K562 (cell line): ENCODE results near the gene HSDL2. TPM values are rescaled to one million over a fixed set of nuclear protein-coding genes. Genes with fewer than 3 reads are reported as not detected.

Source experiments
- CHD1 ChIP-seq: fragments of 200-600 bp; sonication (generic); IDR thresholded peaks from one replicate; pipeline ENCODE4 v1.6.1; 2012; ENCODE audit warnings: mild to moderate bottlenecking, moderate library complexity, low read length, inconsistent platforms
- CREB1 ChIP-seq, 2 experiments: sonication (generic) in 1 of 2; formaldehyde crosslinking in 1 of 2; IDR thresholded peaks; 2 replicates each; pipeline versions ENCODE4 v1.6.1 to v1.8.0; 2012 to 2022; ENCODE audit warnings: inconsistent platforms in 1 of 2, mild to moderate bottlenecking in 1 of 2, missing genetic modification reagents in 1 of 2, moderate library complexity in 1 of 2
- E2F6 ChIP-seq, 2 experiments: IDR thresholded peaks; 2 replicates each; pipeline ENCODE4 v1.6.1; 2011; ENCODE audit warnings: borderline replicate concordance in 1 of 2, control low read depth in 1 of 2, low read depth in 1 of 2, low read length in 1 of 2, mild to moderate bottlenecking in 1 of 2, mixed read lengths in 1 of 2, moderate library complexity in 1 of 2; ENCODE audit not compliant: insufficient read depth in 1 of 2, insufficient read length in 1 of 2, poor library complexity in 1 of 2, severe bottlenecking in 1 of 2; ENCODE audit errors: extremely low read depth in 1 of 2
- HINFP ChIP-seq: fragments of 450-650 bp; conservative IDR thresholded peaks from 2 replicates; pipeline ENCODE4 v1.6.1; 2016; ENCODE audit warnings: missing genetic modification characterization, low read depth, mild to moderate bottlenecking, control low read depth, missing compliant biosample characterization
- IRF1 ChIP-seq: sonication (generic); formaldehyde crosslinking; IDR thresholded peaks from 2 replicates; pipeline ENCODE4 v1.8.0; 2022; ENCODE audit warnings: missing genetic modification reagents, mild to moderate bottlenecking, borderline replicate concordance
- LARP7 ChIP-seq: fragments of 450-650 bp; IDR thresholded peaks from 2 replicates; pipeline ENCODE4 v1.6.1; 2016
- PHF20 ChIP-seq: fragments of 450-650 bp; IDR thresholded peaks from 2 replicates; pipeline ENCODE4 v1.6.1; 2018; ENCODE audit not compliant: partially characterized antibody
- POLR2G ChIP-seq: fragments of 200-400 bp; formaldehyde crosslinking; IDR thresholded peaks from 2 replicates; pipeline ENCODE4 v1.6.1; 2017; ENCODE audit warnings: low read depth, mild to moderate bottlenecking, antibody characterized with exemption, low read length, moderate library complexity
- RB1 ChIP-seq: fragments of 450-650 bp; IDR thresholded peaks from 2 replicates; pipeline ENCODE4 v1.6.1; 2017; ENCODE audit warnings: low read depth, mild to moderate bottlenecking
- ZBTB12 ChIP-seq: fragments of 250-450 bp; sonication (Bioruptor Pico); IDR thresholded peaks from 2 replicates; pipeline ENCODE4 v1.4.0; 2020
- ZBTB49 ChIP-seq: sonication (generic); formaldehyde crosslinking; IDR thresholded peaks from 2 replicates; pipeline ENCODE4 v1.8.0; 2022; ENCODE audit warnings: missing genetic modification reagents, mild to moderate bottlenecking, borderline replicate concordance
- ZBTB5 ChIP-seq: fragments of 450-650 bp; IDR thresholded peaks from 2 replicates; pipeline ENCODE4 v1.6.1; 2017; ENCODE audit warnings: antibody characterized with exemption
- ZNF740 ChIP-seq, 3 experiments: fragments of 200-800 bp in 1 of 3; sonication (Bioruptor generic) in 1 of 3; sonication (generic) in 1 of 3; formaldehyde crosslinking in 1 of 3; IDR thresholded peaks; 2 replicates each; pipeline versions ENCODE4 v1.6.1 to v1.8.0; 2016 to 2022; ENCODE audit warnings: mild to moderate bottlenecking in 2 of 3, missing compliant biosample characterization in 2 of 3, missing genetic modification characterization in 2 of 3, missing genetic modification reagents in 1 of 3
- polyA plus RNA-seq, 8 experiments: library from polyadenylated mRNA; depleted of rRNA in 4 of 8; stranded (reverse) in 5 of 8; unstranded in 3 of 8; fragments of >200 nt; fragmentation: Nextera tagmentation in 2 of 8; fragmentation: Illumina TruSeq in 1 of 8; extraction: Ambion mirVana in 2 of 8; extraction: Trizol in 1 of 8; gene quantifications; 2 replicates each; pipeline versions ENCODE4 v1.2.1 to v1.2.3, GENCODE V29; 2011 to 2014; ENCODE audit warnings: inconsistent platforms in 1 of 8, missing spikeins in 1 of 8
- total RNA-seq, 7 experiments: library from RNA; depleted of rRNA in 6 of 7; stranded (reverse); fragments of >200 nt in 6 of 7; fragmentation: Illumina TruSeq in 2 of 7; extraction: Trizol in 2 of 7; gene quantifications; 2 replicates each; pipeline versions ENCODE4 v1.2.1 to v1.2.3, GENCODE V29; 2011 to 2021; ENCODE audit warnings: low replicate concordance in 1 of 7

Gene HSDL2
- total and polyA plus RNA-seq, 9 of the 15 experiments (the other 6 are each of a cell fraction or from before 2014, with no cell fraction given): 22.8 to 74.1 (median 35.6) TPM

- TF ChIP-seq ZBTB5 (no peak), CREB1 (IDR thresholded peaks at IDR 0.05) (peak; percentile 75), CREB1 (CRISPR knock-in tag; IDR thresholded peaks at IDR 0.05) (peak; percentile 73), IRF1 (no peak), LARP7 (0 out of 2 replicates have a peak, but pooled peaks have one; percentile 39), HINFP (no peak), ZNF740 (CRISPR knock-in tag; IDR thresholded peaks at IDR 0.05) (peak; percentile 82; the same call in 1 of the 2 replicates), ZNF740 (tag; IDR thresholded peaks at IDR 0.05) (peak in 1 of 2 experiments; percentile 92; a peak in 2 of 4 replicates), POLR2G (peak; percentile 99), ZBTB12 (CRISPR knock-in tag) (0 out of 2 replicates have a peak, but pooled peaks have one; percentile 29), CHD1 (peak; percentile 32), ZBTB49 (CRISPR knock-in tag) (no peak), RB1 (peak; percentile 91), PHF20 (no peak), E2F6 (IDR thresholded peaks at IDR 0.05; ENCODE audit: borderline replicate concordance in 1 of 2, extremely low read depth in 1 of 2, insufficient read depth in 1 of 2, insufficient read length in 1 of 2, low read depth in 1 of 2, low read length in 1 of 2, poor library complexity in 1 of 2, severe bottlenecking in 1 of 2) (peak in 1 of 2 experiments; percentile 63)
Measured at GRCh38 chr9:112379177-112380101, 469 bp upstream of the HSDL2 start (continued).
